ENCODE results near the gene IFT172.

Gene IFT172

DNA sequence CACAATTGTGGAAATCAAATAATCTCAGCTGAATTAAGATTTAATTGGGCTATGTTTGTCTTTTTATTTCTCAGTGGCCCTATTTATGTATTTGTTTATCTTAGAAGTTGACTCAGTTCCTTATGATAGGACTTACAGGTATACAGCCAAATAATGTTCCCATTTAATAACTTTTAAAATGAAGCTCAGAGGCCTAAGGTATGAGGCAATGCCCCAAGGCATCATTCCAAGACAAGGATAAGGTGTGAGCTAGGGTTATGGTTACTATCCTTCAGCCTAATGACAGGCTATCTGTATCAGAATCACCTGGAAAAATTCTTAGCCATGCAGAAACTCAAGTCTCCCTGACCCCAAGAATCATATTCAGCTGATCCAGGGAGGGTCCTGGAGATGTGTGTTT, 68.5 kb downstream of the IFT172 start:
- no peak for DNase-seq

DNA sequence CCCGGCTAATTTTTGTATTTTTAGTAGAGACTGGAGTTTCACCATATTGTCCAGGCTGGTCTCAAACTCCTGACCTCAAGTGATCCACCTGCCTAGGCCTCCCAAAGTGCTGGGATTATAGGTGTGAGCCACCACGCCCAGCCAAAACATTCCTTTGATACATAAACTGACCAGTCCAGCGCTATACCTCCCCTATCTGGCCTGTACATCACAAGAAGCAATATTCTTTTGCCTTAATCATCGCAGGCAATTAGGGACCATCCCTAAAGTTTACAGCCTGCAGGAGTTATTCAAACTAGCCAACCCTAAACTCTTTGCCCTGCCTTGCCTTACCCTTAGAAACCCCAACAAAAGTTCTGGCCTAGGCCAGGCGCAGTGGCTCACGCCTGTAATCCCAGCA, 73.4 kb downstream of the IFT172 start:
- no peak for DNase-seq

DNA sequence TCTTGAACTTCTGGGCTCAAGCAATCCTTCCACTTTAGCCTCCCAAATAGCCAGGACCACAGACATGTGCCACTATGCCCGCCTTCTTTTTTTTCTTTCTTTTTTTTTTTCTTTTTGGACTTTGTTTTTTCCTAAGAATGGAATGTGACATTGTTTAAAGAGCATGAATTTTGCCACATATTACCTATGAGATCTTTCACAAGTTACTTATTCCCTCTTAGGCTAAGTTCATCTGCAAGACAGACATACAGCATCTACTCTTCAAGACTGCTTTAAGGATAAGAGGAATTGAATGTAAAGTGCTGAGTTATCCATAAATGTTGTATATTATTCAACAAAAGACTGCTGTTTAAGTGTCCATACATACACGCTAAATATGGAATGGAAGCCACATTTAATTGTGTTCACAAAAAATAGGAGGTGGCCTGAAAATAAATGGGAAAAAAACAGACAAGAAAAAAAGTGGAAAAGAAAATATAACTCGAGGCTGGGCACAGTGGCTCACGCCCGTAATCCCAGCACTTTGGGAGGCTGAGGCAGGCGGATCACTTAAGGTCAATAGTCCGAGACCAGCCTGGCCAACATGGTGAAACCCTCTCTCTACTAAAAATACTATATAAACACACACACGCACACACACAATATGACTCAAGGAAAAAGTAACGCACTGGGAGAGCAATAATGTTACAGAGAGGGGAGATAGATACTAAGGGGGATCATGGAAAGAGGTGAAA, 77.0 kb downstream of the IFT172 start:
- no peak for DNase-seq

DNA sequence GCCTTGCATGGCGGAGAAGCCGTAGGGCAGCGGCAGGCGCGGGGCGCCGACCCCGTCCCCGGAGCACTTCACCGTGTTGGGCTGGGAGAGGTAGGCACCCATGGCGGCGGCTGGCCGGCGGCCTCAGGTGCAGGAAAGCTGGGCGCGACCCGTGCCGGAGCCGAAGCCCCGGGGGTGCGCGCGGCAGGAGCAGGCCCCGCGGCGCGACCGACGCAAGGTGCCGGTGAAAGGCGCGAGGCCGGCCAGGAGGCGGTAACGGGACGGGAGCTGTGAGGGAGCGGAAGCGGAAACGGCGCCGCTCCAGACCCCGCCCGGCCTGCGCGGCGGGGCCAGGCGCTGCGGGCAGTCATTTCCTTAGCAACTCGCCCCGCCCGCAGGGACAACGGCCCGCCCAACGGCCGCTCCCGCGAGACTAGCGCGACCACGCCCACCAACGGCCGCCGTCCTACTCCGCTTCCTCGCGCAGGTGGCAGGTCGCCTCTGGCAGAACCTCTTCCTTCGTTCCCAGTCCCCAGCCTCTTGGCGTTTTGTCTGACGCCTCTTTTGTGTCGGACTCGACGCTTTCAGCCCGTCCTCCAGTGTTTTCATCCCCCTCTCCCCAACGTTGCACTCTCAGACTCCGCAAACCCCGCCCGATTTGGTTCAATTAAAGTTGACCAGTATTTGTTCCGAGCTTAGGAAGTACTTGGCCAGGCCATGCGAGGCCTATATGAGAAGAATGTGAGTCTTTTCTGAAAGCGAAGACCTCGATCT, 80.0 kb downstream of the IFT172 start, which contains the start of gene PPM1G:
TSS of gene PPM1G (minus strand) at position 271 of the 753 bp plus-strand sequence. CDS start at position 102, 169 bp downstream.
- peak; percentile 93 for DNase-seq

DNA sequence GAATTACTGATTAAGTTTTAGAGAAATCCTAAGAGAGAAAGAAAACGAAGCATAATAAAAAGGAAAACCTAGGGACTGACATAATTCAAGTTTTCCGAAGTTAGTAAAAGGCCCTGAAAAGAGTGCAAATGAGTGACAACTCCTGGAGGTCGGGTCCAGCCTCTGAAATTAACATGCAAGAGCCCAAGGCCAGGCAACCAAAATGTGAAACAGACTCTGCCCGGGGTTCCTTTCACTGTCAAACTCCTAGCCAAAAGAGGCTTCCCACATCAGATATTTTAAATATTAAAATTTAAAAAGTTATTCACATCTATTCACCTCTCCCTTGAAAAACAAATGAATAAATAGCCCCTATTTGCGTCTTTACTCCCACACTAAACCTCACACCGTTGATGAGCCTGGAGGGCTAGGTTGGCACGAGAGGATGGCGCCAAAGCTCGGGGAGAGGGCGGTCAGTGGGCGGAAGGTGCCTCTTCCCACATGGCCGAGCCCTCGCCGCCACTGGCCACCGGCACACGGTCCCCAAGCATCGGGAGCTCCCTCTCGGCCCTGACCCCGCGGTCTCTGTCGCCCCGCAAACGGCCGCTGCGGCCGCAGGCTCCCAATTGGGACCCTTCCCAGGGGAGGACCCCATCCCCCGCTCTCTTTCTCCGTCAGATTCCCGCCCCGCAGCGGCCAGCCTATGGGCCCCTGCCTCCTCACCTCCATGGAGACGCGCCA, 80.8 kb downstream of the IFT172 start:
- no peak for DNase-seq

DNA sequence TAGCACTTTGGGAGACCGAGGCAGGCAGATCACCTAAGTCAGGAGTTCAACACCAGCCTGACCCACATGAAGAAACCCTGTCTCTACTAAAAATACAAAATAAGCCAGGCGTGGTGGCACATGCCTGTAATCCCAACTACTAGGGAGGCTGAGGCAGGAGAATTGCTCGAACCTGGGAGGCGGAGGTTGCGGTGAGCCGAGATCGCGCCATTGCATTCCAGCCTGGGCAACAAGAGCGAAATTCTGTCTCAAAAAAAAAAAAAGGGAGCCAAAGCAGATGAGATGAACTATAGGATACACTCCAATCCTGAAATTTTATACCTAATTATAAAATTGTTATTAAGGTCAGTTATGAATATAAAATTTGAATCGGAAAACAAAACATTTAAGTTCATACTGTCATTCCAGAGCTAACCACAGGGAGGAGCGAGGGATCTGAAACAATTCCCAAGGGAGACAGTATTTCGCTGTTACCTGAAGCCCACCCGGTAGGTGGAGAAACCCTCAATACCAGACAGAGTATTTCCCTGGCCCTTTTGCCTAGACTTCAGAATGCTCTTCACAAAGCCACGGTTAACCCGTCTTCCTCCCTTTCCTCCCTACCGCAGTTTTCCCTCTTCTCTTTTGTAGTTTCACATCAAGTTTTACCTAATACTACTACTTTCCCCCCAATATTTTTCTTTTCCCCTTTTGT, 81.6 kb downstream of the IFT172 start:
- peak; percentile 4 for DNase-seq

DNA sequence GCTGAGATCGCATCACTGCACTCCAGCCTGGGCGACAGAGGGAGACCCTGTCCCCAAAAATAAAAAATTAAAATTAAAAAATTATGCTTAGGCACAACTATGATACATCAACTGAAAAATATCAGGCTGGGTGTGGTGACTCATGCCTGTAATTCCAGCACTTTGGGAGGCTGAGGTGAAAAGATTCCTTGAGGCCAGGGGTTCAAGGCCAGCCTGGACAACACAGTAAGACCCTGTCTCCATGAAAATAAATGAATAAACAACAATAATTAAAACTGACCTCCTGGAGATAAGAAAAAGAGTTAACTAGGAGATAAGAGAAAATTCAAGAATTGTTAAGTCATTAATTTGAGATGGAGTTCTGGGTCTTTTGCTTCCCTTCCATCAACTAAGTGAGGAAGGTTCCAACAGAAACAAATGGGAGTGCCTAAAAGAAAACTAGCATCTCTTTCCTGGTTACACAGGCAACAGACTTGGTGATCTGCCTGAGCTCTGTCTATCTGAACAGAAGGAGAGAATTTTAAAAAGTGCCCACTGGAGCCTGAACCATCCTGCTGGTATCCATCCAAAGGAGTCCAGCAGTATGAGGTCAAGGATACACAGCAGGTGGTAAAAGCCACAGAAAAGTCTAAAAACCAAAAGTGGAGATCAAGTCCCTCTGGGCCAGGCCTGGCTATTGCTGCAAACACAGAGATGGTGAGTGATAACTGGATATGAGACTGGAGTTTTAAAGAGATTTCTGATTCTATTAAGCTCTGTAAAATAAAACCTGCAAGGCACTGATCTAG, 89.0 kb downstream of the IFT172 start:
- no peak for DNase-seq

DNA sequence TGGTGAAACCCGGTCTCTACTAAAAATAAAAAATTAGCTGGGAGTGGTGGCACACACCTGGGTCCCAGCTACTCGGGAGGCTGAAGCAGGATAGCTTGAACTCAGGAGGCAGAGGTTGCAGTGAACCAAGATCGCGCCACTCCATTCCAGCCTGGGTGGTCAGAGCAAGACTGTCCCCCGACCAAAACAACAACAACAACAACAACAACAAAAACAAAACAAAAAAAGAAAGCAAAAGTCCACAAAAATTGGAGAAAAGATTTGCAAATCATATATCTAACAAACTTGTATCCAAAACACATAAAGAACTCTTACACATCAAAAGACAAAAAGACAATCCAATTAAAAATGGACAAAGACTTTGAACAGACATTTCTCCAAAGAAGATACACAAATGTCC, 90.6 kb downstream of the IFT172 start:
- DNase-seq: no peak
